ENCODE results near the gene SORCS2.
A peak's percentile ranks its signal among the peaks of the same experiment; 100 is the strongest.

Gene SORCS2

DNA sequence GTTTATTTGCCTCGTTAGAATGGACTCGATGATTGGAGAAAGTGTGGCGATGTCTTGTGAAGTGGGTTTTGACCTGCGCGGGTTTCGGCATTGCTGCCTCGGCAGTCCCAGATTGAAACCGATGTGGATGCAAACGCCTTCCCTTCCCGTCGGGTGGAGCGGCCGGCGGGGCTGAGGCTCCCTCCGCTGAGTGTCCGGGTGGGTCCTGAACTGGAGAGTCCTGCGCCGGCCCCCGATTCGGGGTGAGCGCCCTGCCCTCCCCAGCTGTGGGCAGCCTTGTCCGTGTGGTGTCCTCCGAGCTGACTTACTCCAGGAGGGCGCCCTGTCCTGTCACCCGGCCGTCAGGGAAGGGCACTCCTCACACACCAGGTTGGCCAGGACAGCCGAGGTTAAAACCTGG lies 317.7 kb downstream of the SORCS2 start:
- H3K4me3 ChIP-seq (ENCODE audit: low read depth, low read length), result no peak overlapping the region
- no peaks in the 10 kb centered on the region for H3K36me3 ChIP-seq (replicated peaks)
- no peak for DNase-seq
- in situ Hi-C loops (cut with HindIII; ENCODE audit: low pct_ligation_motif_present, low sequenced_read_pairs), result no loop called here
- no peak overlapping the region for H3K27ac ChIP-seq
- TF ChIP-seq, protein P1, sequence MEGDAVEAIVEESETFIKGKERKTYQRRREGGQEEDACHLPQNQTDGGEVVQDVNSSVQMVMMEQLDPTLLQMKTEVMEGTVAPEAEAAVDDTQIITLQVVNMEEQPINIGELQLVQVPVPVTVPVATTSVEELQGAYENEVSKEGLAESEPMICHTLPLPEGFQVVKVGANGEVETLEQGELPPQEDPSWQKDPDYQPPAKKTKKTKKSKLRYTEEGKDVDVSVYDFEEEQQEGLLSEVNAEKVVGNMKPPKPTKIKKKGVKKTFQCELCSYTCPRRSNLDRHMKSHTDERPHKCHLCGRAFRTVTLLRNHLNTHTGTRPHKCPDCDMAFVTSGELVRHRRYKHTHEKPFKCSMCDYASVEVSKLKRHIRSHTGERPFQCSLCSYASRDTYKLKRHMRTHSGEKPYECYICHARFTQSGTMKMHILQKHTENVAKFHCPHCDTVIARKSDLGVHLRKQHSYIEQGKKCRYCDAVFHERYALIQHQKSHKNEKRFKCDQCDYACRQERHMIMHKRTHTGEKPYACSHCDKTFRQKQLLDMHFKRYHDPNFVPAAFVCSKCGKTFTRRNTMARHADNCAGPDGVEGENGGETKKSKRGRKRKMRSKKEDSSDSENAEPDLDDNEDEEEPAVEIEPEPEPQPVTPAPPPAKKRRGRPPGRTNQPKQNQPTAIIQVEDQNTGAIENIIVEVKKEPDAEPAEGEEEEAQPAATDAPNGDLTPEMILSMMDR (IDR thresholded peaks at IDR 0.05; ENCODE audit: low read depth, low read length, missing control alignments), result no peak
- H3K27me3 ChIP-seq (replicated peaks), result peaks cover 16% of the 10 kb centered on the region

DNA sequence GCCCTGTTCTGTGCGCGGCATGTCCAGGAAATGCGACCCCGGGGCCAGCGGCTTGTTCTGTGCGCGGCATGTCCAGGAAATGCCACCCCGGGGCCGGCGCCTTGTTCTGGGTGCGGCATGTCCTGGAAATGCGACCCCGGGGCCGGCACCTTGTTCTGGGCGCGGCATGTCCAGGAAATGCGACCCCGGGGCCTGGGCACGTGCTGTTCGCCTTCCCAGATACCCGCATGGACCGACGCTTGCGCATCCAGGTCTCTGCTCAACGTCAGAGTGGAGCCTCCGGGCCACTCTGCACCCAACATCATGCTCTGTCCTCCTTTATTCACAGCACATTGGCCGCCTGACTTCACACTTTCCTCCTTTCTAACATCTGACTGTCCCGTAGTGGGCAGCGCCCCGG lies 318.2 kb downstream of the SORCS2 start:
- in situ Hi-C loops (cut with HindIII; ENCODE audit: low pct_ligation_motif_present, low sequenced_read_pairs), result no loop called here
- TF ChIP-seq, protein P1 (IDR thresholded peaks at IDR 0.05; ENCODE audit: low read depth, low read length, missing control alignments), result no peak
- Histone ChIP-seq H3K4me3 (ENCODE audit: low read depth, low read length) (no peak overlapping the region), H3K36me3 (replicated peaks) (no peaks in the 10 kb centered on the region), H3K27me3 (replicated peaks) (peaks cover 16% of the 10 kb centered on the region), H3K27ac (no peak overlapping the region)
- DNase-seq, result no peak

DNA sequence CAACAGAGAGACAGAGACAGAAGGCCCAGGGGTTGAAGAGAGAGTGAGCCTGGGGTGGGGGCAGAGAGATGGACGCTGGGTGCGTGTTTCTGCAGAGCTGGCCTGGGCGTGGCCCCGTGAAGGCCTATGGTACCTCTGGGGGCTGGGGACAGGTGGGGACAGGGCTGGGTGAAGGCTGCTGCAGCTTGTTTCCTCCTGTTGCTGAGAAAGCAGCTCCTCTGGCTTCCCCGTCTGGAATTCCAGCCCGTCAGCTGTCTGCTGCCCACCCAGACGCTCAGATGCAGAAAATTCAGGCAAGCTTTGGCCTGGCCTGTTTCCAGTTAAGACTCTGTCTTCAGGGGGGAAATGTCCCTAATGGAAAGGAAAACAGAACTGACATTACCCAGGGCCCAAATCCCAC lies 319.2 kb downstream of the SORCS2 start:
- no peak for DNase-seq
- no peak overlapping the region for H3K27ac ChIP-seq
- TF ChIP-seq, protein P1 (IDR thresholded peaks at IDR 0.05; ENCODE audit: low read depth, low read length, missing control alignments), result no peak
- H3K4me3 ChIP-seq (ENCODE audit: low read depth, low read length), result no peak overlapping the region
- no peaks in the 10 kb centered on the region for H3K36me3 ChIP-seq (replicated peaks)
- peaks cover 16% of the 10 kb centered on the region for H3K27me3 ChIP-seq (replicated peaks)
- in situ Hi-C loops (cut with HindIII; ENCODE audit: low pct_ligation_motif_present, low sequenced_read_pairs), result no loop called here

DNA sequence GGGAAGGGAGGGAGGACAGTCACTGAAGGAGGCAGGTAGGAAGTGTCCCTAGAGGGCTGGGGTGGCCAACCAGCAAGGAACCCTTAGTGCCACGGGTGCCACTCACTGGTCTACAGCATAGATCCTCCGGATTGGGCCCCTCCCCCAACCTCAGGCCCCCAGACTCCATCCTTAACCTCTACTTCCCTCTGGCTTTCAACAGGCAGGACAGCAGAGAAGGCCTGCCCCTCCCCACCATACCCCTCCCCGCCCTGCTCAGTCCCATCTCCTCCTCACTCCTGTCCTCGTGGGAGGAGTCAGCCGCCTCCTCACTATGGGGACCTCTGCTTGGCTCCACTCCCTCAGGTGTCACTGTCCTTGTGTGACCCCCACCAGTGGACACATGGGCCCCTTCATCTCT lies 320.1 kb downstream of the SORCS2 start:
- H3K27me3 ChIP-seq (replicated peaks), result peaks cover 16% of the 10 kb centered on the region
- DNase-seq, result no peak
- no peak overlapping the region for H3K4me3 ChIP-seq (ENCODE audit: low read depth, low read length)
- TF ChIP-seq, protein P1 (IDR thresholded peaks at IDR 0.05; ENCODE audit: low read depth, low read length, missing control alignments), result no peak
- in situ Hi-C loops (cut with HindIII; ENCODE audit: low pct_ligation_motif_present, low sequenced_read_pairs), result no loop called here
- no peak overlapping the region for H3K27ac ChIP-seq
- H3K36me3 ChIP-seq (replicated peaks), result no peaks in the 10 kb centered on the region

DNA sequence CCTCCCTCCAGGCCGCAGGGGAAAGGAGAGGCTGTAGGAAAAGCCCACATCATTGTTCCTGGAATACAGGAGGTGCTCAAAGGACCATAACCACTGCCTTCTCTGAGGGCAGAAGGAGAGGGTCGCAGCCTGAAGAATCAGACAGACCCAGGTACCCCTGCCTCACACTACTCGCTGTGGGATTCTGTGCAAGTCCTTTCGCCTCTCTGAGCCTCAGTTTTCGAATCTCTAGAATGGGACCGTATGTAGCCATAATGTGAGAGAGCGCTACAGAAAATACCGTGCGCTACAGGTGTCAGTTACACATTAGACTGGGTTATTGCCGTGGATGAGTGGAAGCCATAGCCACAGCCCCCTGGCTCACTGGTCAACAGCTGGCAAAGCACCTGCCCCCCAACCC lies 320.6 kb downstream of the SORCS2 start:
- no peak for DNase-seq
- TF ChIP-seq, protein P1 (IDR thresholded peaks at IDR 0.05; ENCODE audit: low read depth, low read length, missing control alignments), result no peak
- no peak overlapping the region for H3K27ac ChIP-seq
- in situ Hi-C loops (cut with HindIII; ENCODE audit: low pct_ligation_motif_present, low sequenced_read_pairs), result no loop called here
- no peak overlapping the region for H3K4me3 ChIP-seq (ENCODE audit: low read depth, low read length)
- peaks cover 18% of the 10 kb centered on the region for H3K27me3 ChIP-seq (replicated peaks)
- no peaks in the 10 kb centered on the region for H3K36me3 ChIP-seq (replicated peaks)

DNA sequence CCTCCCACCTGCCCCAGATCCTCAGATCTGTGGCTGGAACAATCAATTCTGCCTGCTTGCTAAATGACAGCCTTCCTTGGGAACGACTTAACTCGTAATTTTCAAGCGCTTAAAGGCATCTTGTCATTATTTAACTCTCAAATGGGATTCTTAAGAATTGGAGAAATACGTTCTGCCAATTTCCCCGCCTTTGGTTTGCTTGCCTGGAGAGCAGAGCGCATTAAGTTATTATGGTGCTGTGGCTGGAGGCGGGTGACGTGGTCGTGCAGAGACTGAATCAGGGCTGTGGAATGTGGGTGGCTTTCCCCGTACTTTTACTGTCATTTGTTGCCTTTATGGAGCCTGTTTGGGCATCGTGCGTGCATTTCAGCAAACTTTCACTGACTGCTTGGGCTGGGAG lies 321.3 kb downstream of the SORCS2 start:
- TF ChIP-seq, protein P1 (IDR thresholded peaks at IDR 0.05; ENCODE audit: low read depth, low read length, missing control alignments), result no peak
- peak; percentile 66 for DNase-seq
- in situ Hi-C loops (cut with HindIII; ENCODE audit: low pct_ligation_motif_present, low sequenced_read_pairs), result no loop called here
- H3K27me3 ChIP-seq (replicated peaks), result peaks cover 18% of the 10 kb centered on the region
- no peaks in the 10 kb centered on the region for H3K36me3 ChIP-seq (replicated peaks)
- no peak overlapping the region for H3K27ac ChIP-seq
- no peak overlapping the region for H3K4me3 ChIP-seq (ENCODE audit: low read depth, low read length)

Measured in brain microvascular endothelial cell (primary cell).